GM18526 (cell line): ENCODE results near the gene ZC3H7B.

Experiments
- POLR2A ChIP-seq: IDR thresholded peaks from 3 replicates; pipeline ENCODE4 v1.6.1; 2011; ENCODE audit not compliant: insufficient read length; ENCODE audit errors: extremely low read depth

The ZC3H7B gene

DNA sequence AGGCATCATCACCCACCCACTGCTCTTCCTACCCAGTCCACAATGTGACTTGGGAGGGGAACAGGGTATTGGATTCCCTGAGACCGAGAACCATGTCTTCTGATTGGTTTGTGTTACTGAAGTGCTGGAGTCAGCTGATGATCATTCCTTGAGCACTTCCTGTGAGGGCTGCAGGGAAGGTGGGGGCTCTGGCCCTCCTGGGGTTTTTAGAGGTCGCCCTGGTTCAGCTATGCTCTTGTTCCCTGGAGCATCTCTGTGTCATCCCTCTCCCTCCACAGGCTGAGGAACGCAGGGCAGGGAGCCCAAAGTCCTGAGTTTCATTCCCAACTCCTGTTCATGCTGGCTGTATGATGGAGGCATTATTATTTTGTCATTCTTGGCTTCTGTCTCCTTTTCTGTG lies 6.7 kb downstream of the ZC3H7B start:
- no peak for TF ChIP-seq POLR2A

DNA sequence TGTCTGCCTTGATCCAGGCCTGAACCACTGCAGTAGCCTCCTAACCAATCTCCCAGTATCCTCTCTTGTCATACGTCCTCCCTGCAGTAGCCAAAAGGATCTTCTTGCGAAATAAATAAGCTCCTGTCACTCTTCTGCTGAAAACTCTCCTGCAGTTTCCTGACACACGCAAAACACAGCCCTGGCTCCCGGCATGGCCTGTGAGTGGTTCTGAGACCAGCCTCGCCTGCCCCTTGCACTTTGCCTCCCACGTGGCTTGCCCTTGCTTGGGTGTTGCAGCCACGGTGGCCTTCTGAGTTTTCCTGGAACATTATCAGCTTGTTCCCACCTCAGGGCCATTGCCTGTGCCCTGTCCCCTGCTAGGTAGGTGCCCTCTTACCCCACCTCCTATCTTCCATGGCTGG lies 7.2 kb downstream of the ZC3H7B start:
- no peak for TF ChIP-seq POLR2A

GRCh38 chr22:41310336-41310735 lies 9.0 kb downstream of the ZC3H7B start:
- TF ChIP-seq POLR2A, result no peak

DNA sequence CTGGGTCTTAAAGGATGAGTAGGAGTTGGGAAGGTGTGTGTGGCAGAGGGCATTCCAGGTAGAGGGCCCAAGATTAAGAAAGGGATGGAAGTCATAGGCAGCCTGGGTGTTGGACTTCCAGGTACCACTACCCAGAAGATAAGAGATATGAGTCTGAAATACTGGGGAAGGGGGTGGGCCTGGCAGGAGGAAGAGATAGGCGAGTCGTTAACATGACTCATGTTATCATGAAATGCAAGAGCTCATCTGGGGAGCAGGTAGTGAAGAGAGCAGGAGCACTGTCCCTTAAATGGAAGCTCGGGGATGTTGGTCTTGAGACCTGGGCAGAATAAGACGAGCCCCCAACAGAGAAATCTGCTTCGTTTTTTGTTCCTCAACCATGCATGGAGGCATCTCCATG lies 10.2 kb downstream of the ZC3H7B start:
- TF ChIP-seq POLR2A, result no peak

DNA sequence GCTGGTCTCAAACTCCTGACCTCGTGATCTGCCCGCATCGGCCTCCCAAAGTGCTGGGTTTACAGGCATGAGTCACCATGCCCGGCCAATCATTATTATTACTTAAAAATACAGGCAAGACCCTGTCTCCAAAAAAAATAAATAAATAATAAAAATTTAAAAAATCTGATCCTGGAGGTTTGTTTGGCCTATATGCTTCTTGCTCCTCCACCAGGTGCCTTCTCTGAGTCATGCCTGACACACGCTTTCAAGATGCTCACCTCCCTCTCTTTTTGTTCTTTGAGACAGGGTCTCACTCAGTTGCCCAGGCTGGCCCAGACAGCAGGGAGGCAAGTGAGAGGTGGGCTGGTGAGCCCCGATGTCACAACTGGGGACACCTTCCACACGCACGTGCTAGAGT lies 13.5 kb downstream of the ZC3H7B start:
- no peak for TF ChIP-seq POLR2A

DNA sequence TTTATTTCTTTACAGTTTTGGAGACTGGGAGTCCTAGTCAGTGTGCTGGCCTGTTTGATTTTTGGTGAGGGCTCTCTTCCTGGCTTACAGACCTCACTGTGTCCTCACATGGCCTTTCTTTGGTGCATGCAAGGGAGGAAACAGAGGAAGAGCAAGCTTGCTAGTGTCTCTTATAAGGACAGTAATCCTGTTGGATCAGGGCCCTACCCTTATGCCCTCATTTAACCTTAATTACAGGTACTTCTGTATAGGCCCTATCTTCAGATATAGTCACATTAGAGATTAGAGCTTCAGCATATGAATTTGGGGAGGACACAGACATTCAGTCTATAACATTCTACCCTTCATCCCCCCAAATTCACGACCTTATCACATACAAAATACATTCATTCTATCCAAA lies 14.3 kb downstream of the ZC3H7B start:
- no peak for TF ChIP-seq POLR2A

DNA sequence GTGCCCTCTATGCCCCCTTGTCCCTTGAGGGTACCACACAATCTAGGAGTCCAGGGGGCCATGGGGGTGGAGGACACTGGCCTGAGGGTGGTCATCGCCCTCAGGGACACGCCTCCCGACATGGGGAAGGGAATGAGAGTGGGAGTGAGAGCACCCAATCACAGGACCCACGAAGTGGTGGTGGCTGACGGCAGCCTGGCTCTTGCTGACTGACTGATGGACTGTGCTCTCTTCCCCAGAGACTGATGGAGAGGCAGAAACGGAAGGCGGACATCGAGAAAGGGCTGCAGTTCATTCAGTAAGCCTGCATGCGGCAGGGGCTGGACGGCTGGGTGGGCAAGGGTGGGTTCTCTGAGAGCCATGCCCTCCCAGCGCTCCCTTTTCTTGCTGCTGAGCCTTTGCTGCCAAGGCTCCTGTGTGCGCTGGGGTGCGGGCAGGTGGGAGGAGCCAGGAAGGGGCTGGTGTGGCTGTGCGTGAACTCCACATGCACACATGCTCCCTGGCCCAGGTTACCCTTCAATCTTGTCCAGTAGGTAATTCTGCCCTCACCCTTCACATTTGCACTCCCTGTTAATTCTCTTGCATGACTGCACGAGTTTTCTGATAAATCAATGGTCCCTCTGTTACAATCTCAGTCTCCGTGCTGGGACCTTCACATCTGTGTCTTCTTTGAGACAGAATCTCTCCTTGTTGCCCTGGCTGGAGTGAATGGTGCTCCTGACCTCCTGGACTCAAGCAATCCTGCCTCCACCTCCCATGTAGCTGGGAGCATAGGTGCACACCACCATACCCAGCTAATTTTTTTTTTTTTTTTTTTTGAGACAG lies 19.3 kb downstream of the ZC3H7B start:
- no peak for TF ChIP-seq POLR2A

- no peak for TF ChIP-seq POLR2A
Measured at GRCh38 chr22:41324821-41325528, 23.6 kb downstream of the ZC3H7B start.

GRCh38 chr22:41327124-41327523 lies 25.8 kb downstream of the ZC3H7B start:
- TF ChIP-seq POLR2A, result no peak

DNA sequence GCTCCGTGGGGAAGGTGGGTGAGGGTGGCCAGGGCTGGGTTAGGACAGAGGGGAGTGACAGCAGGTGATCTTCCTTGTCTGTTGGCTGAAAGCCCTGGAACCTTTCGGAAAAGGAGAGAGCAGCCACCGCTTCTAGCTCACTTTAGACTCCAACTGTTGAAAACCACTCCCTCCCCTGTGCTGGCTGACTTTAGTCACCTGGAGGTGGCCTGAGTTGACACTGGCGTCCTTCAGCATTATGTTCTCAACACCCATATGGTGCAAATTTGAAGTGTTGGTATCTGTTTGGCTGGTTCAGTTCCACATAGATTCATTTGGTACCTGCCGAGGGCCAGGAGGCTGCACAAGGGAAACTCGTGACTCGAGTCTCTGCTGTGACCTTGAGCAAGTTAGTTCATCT lies 28.8 kb downstream of the ZC3H7B start:
- no peak for TF ChIP-seq POLR2A

GRCh38 chr22:41332217-41332939 lies 31.1 kb downstream of the ZC3H7B start:
- no peak for TF ChIP-seq POLR2A

DNA sequence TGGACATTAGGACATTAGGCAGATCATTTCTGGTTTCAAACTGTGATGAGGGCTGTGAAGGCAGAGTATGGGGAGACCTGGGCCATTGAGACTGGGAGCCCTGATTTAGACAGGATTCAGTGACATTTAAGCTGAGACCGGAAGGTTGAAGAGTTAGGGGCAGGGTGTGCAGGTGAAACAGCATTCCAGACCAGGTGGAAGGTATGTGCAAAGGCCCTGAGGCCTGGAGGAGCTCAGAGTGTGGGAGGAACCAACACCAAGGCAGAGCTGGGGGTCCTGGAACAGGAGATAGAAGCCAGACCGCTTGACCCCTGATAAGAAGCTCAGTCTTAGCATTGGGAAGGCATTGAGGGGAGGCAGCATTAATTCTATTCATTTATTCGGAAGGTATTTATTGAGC lies 32.5 kb downstream of the ZC3H7B start:
- no peak for TF ChIP-seq POLR2A

DNA sequence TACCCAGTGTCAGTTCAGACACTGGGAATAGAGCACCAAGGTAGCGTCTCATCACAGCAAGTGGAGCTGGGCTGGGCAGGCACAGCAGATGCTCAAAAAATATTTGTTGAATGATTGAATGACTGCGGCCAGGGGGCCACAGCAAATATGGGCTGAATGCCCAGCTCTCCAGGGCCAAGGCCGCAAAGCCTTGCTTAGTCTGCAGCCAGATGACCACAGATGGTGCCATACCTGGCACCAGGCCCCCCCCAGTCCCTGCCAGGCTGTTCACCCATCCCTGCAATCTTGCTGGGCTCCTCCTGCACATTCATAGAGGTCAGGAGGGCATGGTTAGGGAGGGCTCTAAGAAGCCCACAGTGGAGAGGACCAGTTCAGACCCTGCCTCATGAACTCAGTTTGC lies 32.9 kb downstream of the ZC3H7B start:
- no peak for TF ChIP-seq POLR2A

- no peak for TF ChIP-seq POLR2A
Measured at GRCh38 chr22:41334951-41335635, 33.8 kb downstream of the ZC3H7B start.

- TF ChIP-seq POLR2A, result no peak
Measured at GRCh38 chr22:41338614-41339212, 37.4 kb downstream of the ZC3H7B start.
